Endothelial cell (in vitro differentiated cells): Measurements from ENCODE around the gene B3GAT1. TPM values are rescaled to one million over a fixed set of nuclear protein-coding genes. Genes with fewer than 3 reads are reported as not detected.

Source experiments
- DNase-seq: peaks from one replicate; pipeline ENCODE4 v3.0.0; 2021; ENCODE audit warnings: low spot score
- H3K27ac Mint-ChIP-seq: one replicate; pipeline ENCODE4 v1.8.0; 2021; ENCODE audit warnings: mixed read lengths, inconsistent platforms; ENCODE audit not compliant: unreplicated experiment
- H3K27me3 Mint-ChIP-seq: one replicate; pipeline ENCODE4 v1.8.0; 2021; ENCODE audit warnings: mild to moderate bottlenecking, moderate library complexity, mixed read lengths, inconsistent platforms; ENCODE audit not compliant: unreplicated experiment
- H3K36me3 Mint-ChIP-seq: one replicate; pipeline ENCODE4 v1.8.0; 2021; ENCODE audit warnings: mild to moderate bottlenecking, low read depth, mixed read lengths, inconsistent platforms; ENCODE audit not compliant: unreplicated experiment
- H3K4me1 Mint-ChIP-seq: one replicate; pipeline ENCODE4 v1.8.0; 2021; ENCODE audit warnings: mild to moderate bottlenecking, mixed read lengths, inconsistent platforms; ENCODE audit not compliant: unreplicated experiment
- H3K4me3 Mint-ChIP-seq: one replicate; pipeline ENCODE4 v1.8.0; 2021; ENCODE audit warnings: mild to moderate bottlenecking, mixed read lengths, inconsistent platforms; ENCODE audit not compliant: unreplicated experiment
- H3K9me3 Mint-ChIP-seq: one replicate; pipeline ENCODE4 v1.8.0; 2021; ENCODE audit warnings: mixed read lengths, inconsistent platforms; ENCODE audit not compliant: unreplicated experiment
- total RNA-seq: library from RNA; stranded (reverse); fragmentation: NEBNext Ultra II Directional; extraction: Animal tissue kit (Norgen Biotek cat#: 25700); gene quantifications from one replicate; pipeline ENCODE4 v1.2.1, GENCODE V29; 2021; ENCODE audit not compliant: unreplicated experiment
- TF ChIP-seq, protein P1 (sequence below): fragments of 200-600 bp; sonication (generic); IDR thresholded peaks from one replicate; pipeline ENCODE4 v1.5.0; 2021; ENCODE audit warnings: antibody characterized with exemption; ENCODE audit not compliant: unreplicated experiment

B3GAT1 gene
- total RNA-seq, 1 donor from 2014 or later, result 18.2 TPM

DNA sequence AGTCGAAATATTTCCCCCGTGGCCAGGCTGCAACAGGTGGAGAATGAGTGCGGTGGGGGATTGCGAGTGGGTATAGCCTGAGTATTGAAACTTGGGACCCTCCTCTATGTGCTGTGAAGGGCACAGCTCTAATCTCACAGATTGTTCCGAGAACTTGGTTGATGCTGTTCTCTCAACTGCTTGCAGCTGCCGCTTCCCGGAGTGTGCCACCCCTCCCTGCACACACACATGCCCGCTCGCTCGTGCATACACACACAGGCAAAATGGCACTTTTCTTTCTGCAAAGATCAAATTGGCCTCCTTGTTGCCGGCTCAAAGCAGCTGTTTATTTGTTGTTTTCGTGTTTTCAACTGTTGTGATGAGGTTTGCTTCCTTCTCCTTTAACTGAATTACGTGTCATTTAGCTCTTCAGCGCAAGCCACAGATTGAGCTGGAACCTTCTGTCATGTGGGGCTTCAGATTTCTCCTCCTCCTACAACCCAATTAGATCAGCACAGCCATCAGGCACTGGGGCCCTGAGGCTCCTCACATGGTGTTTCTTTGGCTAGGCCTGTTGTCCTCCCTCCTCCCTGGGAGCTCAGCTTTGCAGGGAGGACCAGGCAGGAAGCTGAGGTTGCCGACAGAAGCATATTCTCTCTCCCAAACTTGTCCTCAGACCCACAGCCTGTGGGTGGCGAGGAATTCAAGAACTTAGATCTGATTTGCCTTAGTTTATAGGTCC lies 13.9 kb upstream of the B3GAT1 start:
- TF ChIP-seq, protein P1, sequence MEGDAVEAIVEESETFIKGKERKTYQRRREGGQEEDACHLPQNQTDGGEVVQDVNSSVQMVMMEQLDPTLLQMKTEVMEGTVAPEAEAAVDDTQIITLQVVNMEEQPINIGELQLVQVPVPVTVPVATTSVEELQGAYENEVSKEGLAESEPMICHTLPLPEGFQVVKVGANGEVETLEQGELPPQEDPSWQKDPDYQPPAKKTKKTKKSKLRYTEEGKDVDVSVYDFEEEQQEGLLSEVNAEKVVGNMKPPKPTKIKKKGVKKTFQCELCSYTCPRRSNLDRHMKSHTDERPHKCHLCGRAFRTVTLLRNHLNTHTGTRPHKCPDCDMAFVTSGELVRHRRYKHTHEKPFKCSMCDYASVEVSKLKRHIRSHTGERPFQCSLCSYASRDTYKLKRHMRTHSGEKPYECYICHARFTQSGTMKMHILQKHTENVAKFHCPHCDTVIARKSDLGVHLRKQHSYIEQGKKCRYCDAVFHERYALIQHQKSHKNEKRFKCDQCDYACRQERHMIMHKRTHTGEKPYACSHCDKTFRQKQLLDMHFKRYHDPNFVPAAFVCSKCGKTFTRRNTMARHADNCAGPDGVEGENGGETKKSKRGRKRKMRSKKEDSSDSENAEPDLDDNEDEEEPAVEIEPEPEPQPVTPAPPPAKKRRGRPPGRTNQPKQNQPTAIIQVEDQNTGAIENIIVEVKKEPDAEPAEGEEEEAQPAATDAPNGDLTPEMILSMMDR, result no peak
- Mint-ChIP-seq H3K4me1 (peaks cover 5% of the 10 kb centered on the region), H3K27ac (no peak overlapping the region), H3K4me3 (no peak overlapping the region), H3K36me3 (no peaks in the 10 kb centered on the region), H3K9me3 (no peaks in the 10 kb centered on the region), H3K27me3 (peaks cover 5% of the 10 kb centered on the region)
- DNase-seq, result no peak

DNA sequence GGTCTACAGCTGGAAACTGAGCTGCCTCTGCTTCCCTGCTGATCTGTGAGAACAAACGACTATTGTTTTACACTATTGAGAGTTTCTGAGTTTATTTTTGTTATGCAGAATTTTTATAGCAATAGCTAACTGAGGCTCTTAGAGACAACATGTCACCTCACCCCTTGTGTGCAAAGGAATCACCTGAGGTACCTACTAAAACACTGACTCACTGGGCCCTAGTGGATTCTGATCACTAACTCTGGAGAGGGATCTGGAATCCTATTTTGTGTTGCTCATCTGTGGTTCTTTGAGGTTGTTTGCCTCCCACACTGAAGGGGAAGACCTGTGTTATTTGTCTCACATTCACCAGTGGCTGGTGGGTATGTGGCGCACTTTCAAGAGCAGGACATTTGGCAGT lies 13.4 kb upstream of the B3GAT1 start:
- H3K27ac Mint-ChIP-seq, result no peak overlapping the region
- no peaks in the 10 kb centered on the region for H3K36me3 Mint-ChIP-seq
- peaks cover 5% of the 10 kb centered on the region for H3K27me3 Mint-ChIP-seq
- no peak overlapping the region for H3K4me3 Mint-ChIP-seq
- H3K9me3 Mint-ChIP-seq, result no peaks in the 10 kb centered on the region
- DNase-seq, result no peak
- TF ChIP-seq, protein P1, result no peak
- H3K4me1 Mint-ChIP-seq, result peaks cover 5% of the 10 kb centered on the region

DNA sequence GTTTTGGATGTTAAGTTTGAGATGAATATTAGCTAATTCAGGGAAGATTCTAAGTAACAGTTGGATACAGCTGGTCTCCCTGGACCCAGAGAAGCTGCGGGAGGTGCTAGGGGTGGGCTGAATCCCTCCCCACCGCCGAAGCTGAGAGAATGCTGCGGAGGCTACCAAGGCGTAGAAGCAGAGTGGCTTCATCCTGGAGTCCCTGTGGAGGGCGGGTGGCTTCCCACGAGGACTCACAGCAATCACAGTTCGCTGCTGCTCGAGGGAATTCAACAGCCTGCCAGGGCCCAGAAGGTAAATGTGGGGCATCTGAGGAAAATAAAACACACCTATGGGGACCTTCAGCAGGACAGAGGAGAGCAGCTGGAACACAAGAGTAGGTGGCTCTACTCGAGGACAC lies 11.1 kb upstream of the B3GAT1 start:
- Mint-ChIP-seq H3K4me1 (peaks cover 16% of the 10 kb centered on the region), H3K27ac (no peak overlapping the region), H3K27me3 (peaks cover 5% of the 10 kb centered on the region), H3K4me3 (no peak overlapping the region), H3K9me3 (no peaks in the 10 kb centered on the region), H3K36me3 (peaks cover 7% of the 10 kb centered on the region)
- TF ChIP-seq, protein P1, result no peak
- DNase-seq, result no peak

DNA sequence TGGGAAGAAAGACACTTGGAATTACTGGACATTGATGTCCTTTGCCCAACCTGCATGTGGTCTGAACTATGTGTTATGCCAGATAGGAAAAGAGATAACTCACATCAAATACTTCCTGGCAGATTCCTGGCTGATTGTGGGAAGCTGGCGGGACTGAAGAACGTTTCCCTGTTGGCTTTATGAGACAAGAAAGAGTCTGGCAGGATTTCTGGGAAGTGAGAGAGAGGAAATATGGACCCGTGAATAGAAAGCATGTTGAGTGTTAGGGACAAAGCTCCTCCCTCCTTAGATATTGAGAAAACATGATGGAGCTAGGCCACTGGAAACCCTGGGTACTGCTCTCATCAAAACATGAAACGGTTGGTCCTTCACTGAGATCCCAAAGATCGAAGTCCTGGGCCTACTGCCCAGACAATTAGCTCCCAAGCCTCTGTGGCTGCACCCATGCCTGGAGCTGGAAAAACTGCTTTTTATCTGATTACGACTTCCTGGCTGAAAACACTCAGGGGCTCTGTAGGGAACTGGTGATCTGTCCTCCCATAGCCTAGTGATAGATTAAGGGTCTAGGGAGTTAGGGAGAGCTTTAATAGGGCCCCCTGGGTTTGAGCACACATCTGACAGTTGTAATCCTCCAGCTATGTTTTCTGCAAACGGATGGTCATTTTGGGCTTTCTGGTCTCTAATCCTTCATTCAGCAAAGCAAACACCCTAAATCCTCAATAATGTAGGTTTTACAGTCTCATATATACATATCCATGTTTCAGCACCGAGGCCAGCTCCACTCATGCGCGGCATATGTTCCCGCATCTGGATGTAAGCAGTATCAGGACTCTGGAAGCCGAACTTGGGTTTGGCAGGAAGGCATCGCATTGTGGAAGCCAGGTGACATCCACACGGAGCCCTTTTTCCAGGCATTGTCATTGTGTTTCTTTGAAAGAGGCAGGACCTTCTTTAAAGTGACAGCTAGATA lies 6.1 kb upstream of the B3GAT1 start:
- peak; percentile 51 for DNase-seq
- no peak overlapping the region for H3K27ac Mint-ChIP-seq
- peaks cover 7% of the 10 kb centered on the region for H3K36me3 Mint-ChIP-seq
- H3K4me3 Mint-ChIP-seq, result no peak overlapping the region
- peaks cover 26% of the 10 kb centered on the region for H3K4me1 Mint-ChIP-seq
- TF ChIP-seq, protein P1, result no peak
- no peaks in the 10 kb centered on the region for H3K9me3 Mint-ChIP-seq
- H3K27me3 Mint-ChIP-seq, result peaks cover 11% of the 10 kb centered on the region

DNA sequence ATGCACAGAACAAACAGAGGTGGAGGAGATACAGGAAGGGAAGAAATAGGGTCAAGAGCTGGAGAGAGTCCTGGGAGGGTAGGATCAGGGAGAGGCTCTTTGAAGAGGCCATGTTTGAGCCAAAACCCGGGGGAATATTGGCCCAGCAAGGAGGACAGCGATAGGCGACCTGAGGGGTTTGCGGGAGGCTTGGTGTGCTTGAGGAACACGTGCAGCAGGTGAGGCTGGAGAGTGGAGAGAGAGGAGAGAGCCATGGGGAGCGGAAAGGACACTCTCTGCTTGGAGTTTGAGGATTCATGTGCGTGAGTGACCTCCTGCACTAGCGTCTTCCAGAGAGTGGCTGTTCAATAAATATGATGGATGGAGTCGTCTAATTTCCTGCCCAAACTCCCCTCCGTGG lies 4.7 kb upstream of the B3GAT1 start:
- no peak for DNase-seq
- H3K27me3 Mint-ChIP-seq, result peaks cover 10% of the 10 kb centered on the region
- peaks cover 28% of the 10 kb centered on the region for H3K4me1 Mint-ChIP-seq
- H3K27ac Mint-ChIP-seq, result no peak overlapping the region
- H3K36me3 Mint-ChIP-seq, result peaks cover 7% of the 10 kb centered on the region
- H3K4me3 Mint-ChIP-seq, result no peak overlapping the region
- H3K9me3 Mint-ChIP-seq, result no peaks in the 10 kb centered on the region
- TF ChIP-seq, protein P1, result no peak
